NCI-H1436 (cell line): Measurements from ENCODE around the gene TJP2.
"Not testable (repeated sequence)": the region's sequence is repeated elsewhere in the genome, so short reads cannot be mapped to it uniquely, and the experiment has no call there.

ENCODE experiments used
- DNase-seq: peaks from one replicate; lab custom pipeline; 2025; lab: John Stamatoyannopoulos, UW

The TJP2 gene

DNA sequence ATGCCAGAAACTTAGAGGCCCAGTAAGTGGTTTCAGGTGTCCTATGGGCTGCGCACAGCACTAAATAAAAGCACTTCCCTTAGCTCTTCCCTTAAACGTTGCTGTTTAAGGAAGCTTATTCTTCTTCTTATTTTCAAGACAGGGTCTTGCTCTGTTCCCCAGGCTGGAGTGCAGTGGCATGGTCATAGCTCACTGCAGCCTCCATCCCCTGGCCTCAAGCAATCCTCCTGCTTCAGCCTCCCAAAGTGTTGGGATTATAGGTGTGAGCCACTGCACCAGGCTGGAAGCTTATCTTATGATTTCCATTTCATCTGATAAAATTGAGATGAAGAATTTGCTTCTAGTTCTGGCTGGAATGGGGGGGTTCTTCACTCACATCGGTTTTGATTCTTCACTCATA lies 15.6 kb upstream of the TJP2 start:
- no peak for DNase-seq

DNA sequence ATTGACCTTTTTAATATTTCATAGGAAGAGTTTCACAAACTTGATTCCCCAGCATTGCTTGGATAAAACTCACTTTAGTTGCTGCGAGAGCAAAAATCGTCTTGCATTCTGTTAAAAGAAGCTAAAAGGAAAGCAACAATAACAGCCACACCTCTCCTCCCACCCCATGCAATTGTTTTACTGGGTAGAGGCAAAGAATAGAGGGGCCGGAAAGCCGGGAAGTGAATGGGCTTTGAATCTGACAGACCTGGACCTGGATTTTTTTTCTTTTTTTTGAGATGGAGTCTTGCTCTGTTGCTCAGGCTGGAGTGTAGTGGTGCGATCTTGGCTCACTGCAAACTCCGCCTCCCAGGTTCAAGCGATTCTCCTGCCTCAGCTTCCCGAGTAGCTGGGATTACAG lies 9.5 kb upstream of the TJP2 start:
- not testable (repeated sequence) for DNase-seq

DNA sequence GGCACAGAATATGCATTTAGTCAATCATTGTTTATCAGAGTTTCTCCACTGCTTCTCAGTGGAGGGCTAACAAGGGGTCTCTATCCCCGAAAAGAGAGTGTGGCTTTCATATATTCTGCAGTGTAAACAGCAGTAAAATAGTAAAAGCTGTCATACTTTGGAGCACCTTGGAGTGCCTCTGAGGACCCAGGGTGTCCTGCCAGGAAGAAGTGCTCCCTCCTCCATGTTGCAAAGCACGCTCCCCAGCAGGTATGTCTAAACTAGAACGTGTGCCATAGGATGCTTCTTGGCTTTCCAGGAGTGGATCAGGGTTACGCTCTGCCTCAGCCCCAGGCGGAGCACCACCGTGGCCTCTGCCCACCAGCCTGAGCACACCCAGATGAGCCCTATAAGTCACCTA lies 8.5 kb upstream of the TJP2 start:
- no peak for DNase-seq

GRCh38 chr9:69168709-69169217 lies 5.3 kb upstream of the TJP2 start:
- peak; percentile 45 for DNase-seq

DNA sequence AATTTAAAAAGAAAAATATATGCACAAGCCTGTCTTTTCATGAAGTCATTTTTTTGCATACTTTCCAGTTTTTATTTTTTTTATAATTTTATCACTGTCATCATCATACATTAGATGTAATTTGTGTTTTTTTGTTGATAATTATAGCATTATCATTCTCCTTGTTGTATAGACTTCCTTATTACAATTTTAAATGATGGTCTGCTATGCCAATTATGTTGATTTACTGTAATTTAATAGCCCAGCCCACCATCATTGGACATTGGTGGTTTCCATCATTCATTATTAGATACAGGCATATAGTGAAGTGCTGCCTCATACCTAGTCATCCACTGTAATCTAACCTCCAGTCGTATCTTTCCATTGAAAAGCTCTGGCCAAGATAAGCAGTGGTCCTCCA lies 3.8 kb upstream of the TJP2 start:
- DNase-seq, result no peak

DNA sequence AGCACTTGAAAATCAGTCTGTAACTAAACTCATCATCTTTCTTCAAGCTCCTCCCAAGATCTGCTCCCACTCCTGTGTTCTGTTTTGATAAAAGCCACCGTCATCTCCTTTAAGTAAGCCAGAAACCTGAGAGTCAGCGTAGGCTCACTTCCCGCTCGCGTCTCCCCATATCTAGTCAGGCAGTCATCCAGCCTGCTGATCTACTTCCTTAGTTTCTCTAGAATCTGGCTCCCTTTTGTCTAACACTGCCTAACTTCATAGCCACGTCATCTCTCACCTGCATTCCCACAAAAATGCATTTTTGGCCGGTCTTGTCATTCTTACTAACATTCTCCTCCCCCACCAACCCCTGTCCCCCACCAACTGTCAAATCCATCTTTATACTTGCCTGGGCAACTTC lies 3.0 kb upstream of the TJP2 start:
- no peak for DNase-seq

- DNase-seq, result no peak
Observed at GRCh38 chr9:69171517-69171916, 2.6 kb upstream of the TJP2 start.

GRCh38 chr9:69172895-69173294 lies 1.2 kb upstream of the TJP2 start:
- DNase-seq, result no peak

DNA sequence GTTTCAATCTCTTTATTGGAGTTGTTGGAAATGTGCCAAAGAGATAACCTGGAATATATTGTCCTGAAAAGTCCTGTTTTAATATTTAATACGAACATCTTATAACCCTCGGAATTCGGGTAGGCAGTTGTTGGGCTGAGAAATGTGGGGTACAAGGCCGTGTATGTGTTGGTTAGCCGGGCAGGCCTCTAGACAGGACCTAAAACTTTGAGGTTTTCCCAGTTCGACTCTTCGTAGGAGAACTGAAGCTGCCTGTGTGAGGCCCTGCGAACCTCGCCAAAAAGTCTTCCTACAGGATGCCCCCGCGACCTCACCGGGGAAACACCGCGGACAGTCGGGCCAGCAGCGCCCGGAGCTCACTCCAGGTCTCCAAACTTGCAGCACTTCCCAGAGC lies 583 bp upstream of the TJP2 start:
- no peak for DNase-seq

- DNase-seq, result no peak
Observed at GRCh38 chr9:69174616-69175463, 763 bp downstream of the TJP2 start.

DNA sequence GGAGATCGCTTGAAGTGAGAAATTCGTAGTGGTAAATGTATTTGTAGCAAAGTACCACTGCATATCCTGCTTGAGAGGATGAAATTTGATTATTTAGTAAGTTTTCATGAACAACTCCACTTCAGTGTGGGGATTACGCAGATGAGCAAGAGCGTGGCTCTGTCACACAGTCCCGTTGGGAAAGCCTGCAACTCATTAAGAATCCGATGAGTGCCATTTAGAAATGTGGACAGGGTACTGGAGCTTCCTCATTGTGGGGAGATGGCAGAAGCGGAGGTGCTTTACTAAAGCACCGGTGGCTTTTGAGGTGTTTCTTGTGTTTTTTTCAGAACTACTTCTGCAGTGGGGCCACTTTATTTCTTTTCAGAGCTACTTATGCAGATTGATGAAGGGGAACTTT lies 1.4 kb downstream of the TJP2 start:
- DNase-seq, result no peak

- DNase-seq, result no peak
Observed at GRCh38 chr9:69176471-69177171, 2.5 kb downstream of the TJP2 start.

GRCh38 chr9:69178583-69179011 lies 4.5 kb downstream of the TJP2 start:
- DNase-seq, result no peak

- DNase-seq, result no peak
Observed at GRCh38 chr9:69179037-69179436, 5.0 kb downstream of the TJP2 start.

DNA sequence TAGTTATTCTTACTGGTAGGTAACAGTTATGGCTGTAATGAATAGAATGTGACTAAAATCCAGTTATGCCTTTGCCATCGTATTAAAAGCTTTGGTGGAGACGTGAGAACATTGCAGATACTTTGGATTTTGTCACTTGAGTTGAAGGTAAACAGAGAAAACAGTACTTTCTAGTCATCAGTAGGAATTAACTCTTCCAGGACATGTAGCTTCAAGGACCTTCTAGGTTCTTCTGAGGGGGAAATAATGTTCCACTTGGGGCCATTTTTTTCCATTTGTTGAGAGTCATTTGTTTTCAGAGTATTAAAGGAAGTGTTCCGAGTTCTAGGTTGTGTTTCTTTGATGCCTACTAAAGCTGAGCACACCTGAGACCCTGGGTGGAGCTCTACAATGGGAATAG lies 6.1 kb downstream of the TJP2 start:
- no peak for DNase-seq

GRCh38 chr9:69180670-69181069 lies 6.6 kb downstream of the TJP2 start:
- no peak for DNase-seq

- no peak for DNase-seq
Observed at GRCh38 chr9:69181908-69182353, 7.9 kb downstream of the TJP2 start.

DNA sequence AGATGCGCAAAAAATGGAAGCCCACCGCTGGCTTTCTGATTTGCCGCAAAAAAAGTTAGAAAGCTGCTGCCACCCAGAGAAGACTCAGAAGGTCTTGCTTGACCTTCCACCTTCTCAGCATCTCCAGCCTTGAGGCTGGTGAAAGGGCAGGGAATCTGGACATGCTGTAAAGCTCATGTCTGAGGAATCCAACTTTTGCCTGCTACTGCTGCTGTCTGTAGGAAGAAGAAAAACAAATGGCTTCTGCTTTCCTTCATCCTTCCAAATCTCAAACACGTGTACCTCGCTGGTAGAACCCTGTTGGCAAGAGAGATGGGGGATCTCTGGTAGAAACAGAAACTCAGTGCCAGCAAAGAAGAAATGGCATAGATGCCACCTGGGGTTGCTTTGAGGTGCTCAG lies 10.2 kb downstream of the TJP2 start:
- DNase-seq, result no peak

- no peak for DNase-seq
Observed at GRCh38 chr9:69186841-69187611, 12.9 kb downstream of the TJP2 start.

DNA sequence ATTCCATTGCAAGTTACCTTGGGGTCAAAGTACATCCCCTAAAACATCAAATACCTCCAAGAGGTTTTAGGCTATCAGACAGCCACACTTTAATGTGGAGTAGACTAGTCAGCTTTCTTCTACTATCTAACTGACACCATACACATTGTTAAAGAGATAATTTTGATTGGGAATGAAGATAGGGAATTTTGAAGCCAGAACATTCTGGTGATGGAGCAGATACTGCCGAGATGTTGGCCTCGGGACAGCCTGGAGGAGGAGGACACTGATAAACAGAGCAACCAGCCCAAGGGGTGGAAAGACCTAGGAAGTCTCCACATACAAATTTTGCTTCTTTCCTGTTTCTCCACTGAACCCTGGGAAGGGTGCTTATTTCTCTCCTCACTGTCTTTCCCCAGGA lies 14.9 kb downstream of the TJP2 start:
- no peak for DNase-seq

GRCh38 chr9:69190086-69190862 lies 16.2 kb downstream of the TJP2 start:
- no peak for DNase-seq

- no peak for DNase-seq
Observed at GRCh38 chr9:69190863-69191181, 16.7 kb downstream of the TJP2 start.
